ENCODE results near the gene ATAD1. TPM values are rescaled to one million over a fixed set of nuclear protein-coding genes. Genes with fewer than 3 reads are reported as not detected.

ATAD1 gene
- total and polyA plus RNA-seq, 2 of the 8 experiments (the other 6 are each of a cell fraction or from before 2014, with no cell fraction given) = 8.9 to 35.3 TPM

DNA sequence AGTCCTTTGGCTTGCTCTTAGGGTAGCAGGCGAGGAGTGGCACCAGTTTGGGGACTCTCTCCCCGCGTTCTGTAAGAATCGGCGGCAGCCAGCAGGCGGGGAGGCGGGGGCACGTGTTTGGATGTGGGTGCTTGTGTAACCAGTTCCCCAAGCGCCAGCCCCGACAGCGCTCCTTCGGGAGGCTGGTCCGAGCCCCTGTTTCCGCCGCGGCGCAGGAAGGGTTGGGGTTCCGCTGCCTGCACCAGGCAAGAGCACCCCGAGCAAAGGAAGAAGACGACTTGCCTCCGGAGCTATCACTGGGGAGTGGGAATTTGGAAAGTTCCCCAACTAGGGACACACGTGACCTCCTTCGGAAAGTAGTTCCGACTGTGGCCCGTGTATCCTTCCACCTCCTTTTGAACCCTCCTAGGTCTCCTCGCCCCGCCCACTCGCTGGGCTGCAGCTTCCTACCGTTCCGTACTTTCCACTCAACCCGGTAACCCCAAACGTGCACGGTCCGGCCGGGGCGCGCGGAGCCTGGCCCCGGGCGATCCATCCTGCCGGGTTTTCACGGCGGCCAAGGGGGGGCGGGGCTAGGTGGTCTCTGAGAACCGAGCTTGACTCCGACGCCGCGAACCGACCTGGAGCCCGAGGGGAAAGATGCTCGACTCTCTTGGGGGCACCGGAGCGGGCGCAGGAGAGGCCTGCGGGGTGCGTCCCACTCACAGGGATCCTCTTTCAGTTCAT is 44.1 kb upstream of the ATAD1 start (continued):
- no peak for TF ChIP-seq BCL11A (IDR thresholded peaks at IDR 0.05; ENCODE audit: low read depth in 2 of 2, low read length in 2 of 2)

Data from H1 (cell line).